Raji (cell line): ENCODE measurements around the gene CLDN2.

Experiments used
- POLR2A ChIP-seq: IDR thresholded peaks from 2 replicates; pipeline ENCODE4 v1.6.1; 2011; ENCODE audit warnings: low read depth, low read length, control low read depth; ENCODE audit not compliant: insufficient read depth

The CLDN2 gene

DNA sequence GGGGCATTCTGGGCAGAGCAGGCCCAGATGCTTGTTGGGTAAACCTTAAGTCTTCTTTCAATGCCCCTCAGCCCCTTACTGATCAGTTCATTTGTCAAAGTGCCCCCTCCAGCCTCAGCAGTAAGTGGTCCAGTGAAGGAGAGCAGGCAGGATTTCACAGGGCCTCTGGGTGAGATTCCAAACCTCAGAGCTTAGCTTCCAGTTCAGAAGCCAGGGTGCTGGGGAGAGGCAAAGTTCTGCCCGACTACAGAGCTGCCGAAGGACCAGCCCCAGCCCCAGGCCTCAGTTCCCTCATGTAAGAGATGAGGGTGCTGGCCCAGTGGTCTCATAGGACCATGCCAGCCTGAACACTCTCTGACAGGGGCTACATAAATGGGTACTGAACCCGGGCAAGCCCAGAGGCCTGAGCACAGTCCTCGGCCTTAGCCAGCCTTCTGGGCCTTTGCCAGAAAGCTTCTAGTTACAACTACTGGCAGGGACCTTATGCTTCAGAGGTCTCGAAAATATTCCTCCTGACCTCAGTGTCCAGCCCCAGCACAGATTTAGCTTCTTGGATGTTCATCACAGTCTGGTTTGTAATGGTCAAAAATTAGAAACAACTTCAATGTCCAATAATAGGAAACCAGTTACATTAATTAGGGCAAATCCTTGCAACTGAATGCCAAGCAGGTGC, 16.2 kb upstream of the CLDN2 start:
- TF ChIP-seq POLR2A, result no peak

DNA sequence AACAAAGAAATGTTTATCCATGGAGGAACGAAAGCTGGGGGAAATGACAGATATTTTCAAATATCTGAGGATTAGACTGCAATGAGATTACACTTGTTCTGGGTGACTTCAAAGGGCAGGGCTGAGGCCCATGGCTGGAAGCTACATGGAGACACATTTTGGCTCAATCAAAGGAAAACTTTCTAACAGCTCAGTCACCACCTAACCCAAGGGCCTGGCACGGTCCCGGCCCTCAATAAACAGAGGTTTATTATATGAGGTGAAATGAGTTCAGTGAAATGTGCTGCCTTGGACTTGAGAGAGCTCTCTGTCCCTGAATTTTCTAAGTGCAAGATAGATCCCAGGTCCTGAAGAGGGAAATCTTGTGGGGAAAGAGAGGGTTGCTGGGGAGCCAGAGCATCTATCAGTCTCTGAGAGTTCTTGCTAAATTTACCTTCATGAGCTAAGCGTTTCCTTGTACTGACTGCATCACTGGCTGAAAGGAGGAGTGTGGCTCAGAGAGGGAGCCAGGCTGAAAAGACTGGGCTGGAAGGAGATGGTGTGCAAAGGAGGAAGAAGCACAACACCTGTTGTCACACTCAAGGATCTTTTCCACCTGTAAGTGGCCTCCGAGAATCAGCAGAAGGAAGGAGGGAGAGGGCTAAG, 15.0 kb upstream of the CLDN2 start:
- TF ChIP-seq POLR2A, result no peak

- no peak for TF ChIP-seq POLR2A
Measured at GRCh38 chrX:106906361-106906760, 13.8 kb upstream of the CLDN2 start.

DNA sequence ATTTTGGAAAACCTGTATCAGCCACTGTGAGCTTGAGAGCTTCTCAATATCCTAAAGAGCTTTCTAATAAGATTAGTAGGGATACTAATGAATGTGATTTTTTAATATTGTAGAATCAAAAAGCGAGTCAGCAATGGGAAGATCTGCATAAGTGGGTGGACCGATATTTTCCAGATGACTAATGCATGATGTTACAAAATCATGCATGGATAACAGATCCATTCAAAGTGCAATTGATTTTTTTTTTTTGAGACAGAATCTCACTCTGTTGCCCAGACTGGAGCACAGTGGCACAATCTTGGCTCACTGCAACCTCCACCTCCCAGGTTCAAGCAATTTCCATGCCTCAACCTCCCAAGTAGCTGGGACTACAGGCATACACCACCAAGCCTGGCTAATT, 7.3 kb upstream of the CLDN2 start:
- no peak for TF ChIP-seq POLR2A

- TF ChIP-seq POLR2A, result no peak
Measured at GRCh38 chrX:106917830-106918500, 2.2 kb upstream of the CLDN2 start.

GRCh38 chrX:106921637-106922036, 1.4 kb downstream of the CLDN2 start:
- no peak for TF ChIP-seq POLR2A

DNA sequence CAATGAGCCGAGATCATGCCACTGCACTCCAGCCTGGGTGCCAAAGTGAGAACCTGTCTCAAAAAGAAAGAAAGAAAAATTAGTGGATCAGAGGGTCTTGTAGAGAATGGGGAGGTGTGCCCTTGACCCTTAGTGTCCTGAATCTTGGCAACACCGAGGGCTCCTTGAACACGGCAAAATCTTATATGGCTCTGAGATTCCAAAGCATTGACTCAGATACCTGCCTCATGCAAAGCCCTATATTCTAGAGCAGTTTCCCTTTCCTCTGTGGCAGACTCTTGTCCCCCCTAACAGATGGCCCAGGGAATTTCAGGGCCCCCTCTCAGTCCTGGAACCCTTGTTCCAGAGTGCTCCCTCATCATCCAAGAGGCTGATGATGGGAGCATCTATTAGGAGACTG, 6.8 kb downstream of the CLDN2 start:
- TF ChIP-seq POLR2A, result no peak

DNA sequence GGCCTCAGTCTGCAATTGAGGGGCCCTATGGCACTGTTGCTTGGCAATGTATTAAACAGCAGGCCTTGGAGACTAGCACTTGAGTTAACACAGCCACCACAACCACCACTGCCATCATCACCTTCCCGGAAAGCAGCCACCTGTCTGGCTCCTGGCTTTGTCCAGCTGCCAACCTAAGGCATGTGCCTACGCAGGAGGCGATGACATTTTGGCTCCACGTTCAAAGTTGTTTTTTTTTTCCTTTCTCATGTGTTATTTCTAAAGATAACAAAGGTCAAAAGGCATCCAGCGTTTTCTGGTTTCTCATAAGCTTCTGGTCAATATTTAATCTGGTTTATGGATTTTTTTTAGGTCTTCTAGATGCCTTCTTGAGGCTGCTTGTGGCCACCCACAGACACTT, 7.5 kb downstream of the CLDN2 start:
- TF ChIP-seq POLR2A, result no peak

GRCh38 chrX:106928227-106928626, 8.0 kb downstream of the CLDN2 start:
- no peak for TF ChIP-seq POLR2A

- TF ChIP-seq POLR2A, result no peak
Measured at GRCh38 chrX:106931831-106932491, 11.8 kb downstream of the CLDN2 start.

- TF ChIP-seq POLR2A, result no peak
Measured at GRCh38 chrX:106932492-106932923, 12.3 kb downstream of the CLDN2 start.

DNA sequence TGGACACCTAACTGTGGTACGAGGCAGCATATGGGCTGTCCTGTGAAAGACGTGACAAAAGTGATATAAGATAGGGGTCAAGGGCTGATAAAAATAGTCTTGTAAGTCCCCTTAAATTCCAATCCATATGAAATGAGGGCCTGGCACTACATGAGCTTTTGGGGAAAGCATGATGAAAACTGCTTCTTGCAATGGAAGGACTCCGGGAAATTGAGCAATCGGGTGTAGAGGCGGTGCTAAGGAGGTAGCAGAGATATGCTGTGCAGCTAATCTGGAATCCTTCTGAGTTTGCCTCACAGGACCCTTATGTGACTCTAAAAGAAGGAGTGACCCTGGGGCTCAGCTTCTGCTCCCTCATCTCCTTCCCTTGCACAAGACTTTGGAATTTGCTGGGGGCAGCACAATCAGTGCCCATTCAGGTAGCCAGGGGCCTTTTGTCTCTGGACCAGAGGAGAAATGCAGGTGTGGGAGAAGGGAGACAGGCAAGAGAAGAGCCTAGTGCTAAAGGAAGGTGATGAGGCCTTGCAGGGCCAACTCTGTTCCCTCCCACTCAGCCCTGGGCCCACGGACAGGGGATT, 12.8 kb downstream of the CLDN2 start:
- no peak for TF ChIP-seq POLR2A

DNA sequence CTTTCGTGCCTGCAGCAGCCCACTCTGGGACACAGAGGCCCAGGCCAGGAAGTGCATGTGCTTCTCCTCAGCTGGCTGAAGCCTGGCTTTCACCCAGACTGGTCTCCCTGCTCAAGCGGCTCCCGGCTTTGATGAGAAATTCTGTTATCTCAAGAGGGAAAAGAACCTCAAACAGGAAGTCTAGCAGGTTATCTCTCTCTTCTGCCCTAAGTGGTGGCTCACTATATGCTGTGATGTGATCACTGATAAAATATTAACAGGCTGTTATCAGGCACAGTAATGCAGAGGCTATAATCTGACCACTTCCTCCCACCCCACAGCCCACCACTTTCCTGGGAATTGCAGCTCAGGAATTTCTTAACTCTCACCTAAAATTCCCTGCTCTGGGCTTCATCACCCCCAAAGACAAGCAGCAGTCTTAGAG, 13.3 kb downstream of the CLDN2 start:
- no peak for TF ChIP-seq POLR2A

GRCh38 chrX:106935175-106935574, 15.0 kb downstream of the CLDN2 start:
- TF ChIP-seq POLR2A, result no peak

- TF ChIP-seq POLR2A, result no peak
Measured at GRCh38 chrX:106936246-106936645, 16.0 kb downstream of the CLDN2 start.
